ENCODE results near the gene FBLN2. TPM values are rescaled to one million over a fixed set of nuclear protein-coding genes. Genes with fewer than 3 reads are reported as not detected.

Gene FBLN2
- polyA plus RNA-seq, 4 donors = 0.45 to 30.8 (median 2.9) TPM

DNA sequence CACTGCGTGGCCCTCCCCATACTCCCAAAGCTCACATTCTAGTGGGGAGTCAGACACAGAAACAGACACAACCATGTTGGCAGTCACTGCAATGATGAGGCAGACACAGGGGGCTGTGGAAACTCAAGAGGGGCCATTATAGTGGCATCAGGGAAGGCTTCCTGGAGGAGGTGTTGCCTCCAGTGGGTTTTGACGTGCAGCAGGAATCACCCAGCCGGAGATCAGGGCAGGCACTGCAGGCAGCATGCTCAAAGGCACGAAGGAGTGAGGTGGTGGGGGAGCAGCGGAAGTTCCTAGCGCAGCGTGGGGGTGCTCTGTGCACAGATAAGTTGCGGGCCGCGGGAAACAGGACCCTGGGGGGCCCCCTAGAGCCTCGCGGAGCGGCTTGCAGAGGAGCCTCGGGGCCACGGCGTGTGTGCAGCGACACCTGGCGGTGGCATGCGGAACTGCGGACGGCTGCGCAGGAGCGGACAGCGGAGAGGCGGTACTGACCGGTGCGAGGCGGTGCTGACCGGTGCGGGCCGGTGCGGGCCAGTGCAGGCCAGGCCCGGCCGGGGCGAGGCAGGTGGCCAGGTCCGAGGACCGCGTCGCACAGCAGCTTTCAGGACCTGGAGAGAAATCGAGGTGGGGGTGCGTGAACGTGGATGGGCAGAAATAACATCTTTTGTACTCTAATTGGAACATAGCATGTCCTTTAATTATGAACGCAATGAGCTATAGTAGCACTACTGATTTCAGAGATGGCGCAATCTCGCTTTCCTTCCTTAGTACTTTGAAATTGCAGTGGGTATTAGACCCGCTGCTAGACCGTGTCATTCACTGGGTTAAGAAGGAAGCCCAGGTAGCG, 101.5 kb downstream of the FBLN2 start:
- 14 to 19% (median 16%) methylated on average over 44 to 48 of the region's 48 CpGs for WGBS, 3 donors
- Histone ChIP-seq H3K27me3 (ENCODE audit: control insufficient read depth in 3 of 3, insufficient read depth in 3 of 3, low read length in 3 of 3) (peaks cover 0 to 24% (median 16%) of the 10 kb centered on the region in 3 donors), H3K4me1 (ENCODE audit: control insufficient read depth in 3 of 3, insufficient read depth in 2 of 3, low read depth in 1 of 3, low read length in 2 of 3) (no peaks in the 10 kb centered on the region), H3K4me3 (ENCODE audit: low read depth in 1 of 3, low read length in 3 of 3) (no peak overlapping the region), H3K9me3 (ENCODE audit: control insufficient read depth in 2 of 2, insufficient read depth in 1 of 2, low read depth in 1 of 2, low read length in 1 of 2) (no peaks in the 10 kb centered on the region), H3K27ac (ENCODE audit: low read depth in 1 of 3, low read length in 2 of 3) (no peak overlapping the region), H3K36me3 (ENCODE audit: control insufficient read depth in 3 of 3, insufficient read depth in 2 of 3, low read depth in 1 of 3, low read length in 3 of 3) (no peaks in the 10 kb centered on the region)
- DNase-seq = peak; percentile 36 to 81
- no peak for FAIRE-seq

DNA sequence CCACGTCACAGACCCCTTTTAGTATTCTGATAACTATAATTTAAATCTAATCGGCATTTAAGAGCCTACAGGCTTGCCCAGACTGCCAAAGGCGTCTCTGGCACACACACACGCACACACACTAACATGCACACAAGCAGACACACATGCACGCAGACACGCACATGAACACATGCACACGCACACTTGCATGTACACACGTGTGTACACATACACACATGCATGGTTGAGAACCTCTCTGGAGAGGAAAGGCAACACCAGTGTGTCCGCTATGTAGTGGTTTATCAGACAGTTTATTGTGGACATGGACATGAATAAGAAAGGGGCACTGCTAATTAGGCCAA, 102.1 kb downstream of the FBLN2 start:
- peaks cover 0 to 27% (median 20%) of the 10 kb centered on the region in 3 donors for H3K27me3 ChIP-seq (ENCODE audit: control insufficient read depth in 3 of 3, insufficient read depth in 3 of 3, low read length in 3 of 3)
- no peaks in the 10 kb centered on the region for H3K9me3 ChIP-seq (ENCODE audit: control insufficient read depth in 2 of 2, insufficient read depth in 1 of 2, low read depth in 1 of 2, low read length in 1 of 2)
- no peak for FAIRE-seq
- DNase-seq = no peak
- 84 to 88% (median 87%) methylated on average over 9 of the region's 9 CpGs for WGBS, 3 donors
- H3K36me3 ChIP-seq (ENCODE audit: control insufficient read depth in 3 of 3, insufficient read depth in 2 of 3, low read depth in 1 of 3, low read length in 3 of 3) = no peaks in the 10 kb centered on the region
- no peak overlapping the region for H3K27ac ChIP-seq (ENCODE audit: low read depth in 1 of 3, low read length in 2 of 3)
- H3K4me3 ChIP-seq (ENCODE audit: low read depth in 1 of 3, low read length in 3 of 3) = no peak overlapping the region
- no peaks in the 10 kb centered on the region for H3K4me1 ChIP-seq (ENCODE audit: control insufficient read depth in 3 of 3, insufficient read depth in 2 of 3, low read depth in 1 of 3, low read length in 2 of 3)

DNA sequence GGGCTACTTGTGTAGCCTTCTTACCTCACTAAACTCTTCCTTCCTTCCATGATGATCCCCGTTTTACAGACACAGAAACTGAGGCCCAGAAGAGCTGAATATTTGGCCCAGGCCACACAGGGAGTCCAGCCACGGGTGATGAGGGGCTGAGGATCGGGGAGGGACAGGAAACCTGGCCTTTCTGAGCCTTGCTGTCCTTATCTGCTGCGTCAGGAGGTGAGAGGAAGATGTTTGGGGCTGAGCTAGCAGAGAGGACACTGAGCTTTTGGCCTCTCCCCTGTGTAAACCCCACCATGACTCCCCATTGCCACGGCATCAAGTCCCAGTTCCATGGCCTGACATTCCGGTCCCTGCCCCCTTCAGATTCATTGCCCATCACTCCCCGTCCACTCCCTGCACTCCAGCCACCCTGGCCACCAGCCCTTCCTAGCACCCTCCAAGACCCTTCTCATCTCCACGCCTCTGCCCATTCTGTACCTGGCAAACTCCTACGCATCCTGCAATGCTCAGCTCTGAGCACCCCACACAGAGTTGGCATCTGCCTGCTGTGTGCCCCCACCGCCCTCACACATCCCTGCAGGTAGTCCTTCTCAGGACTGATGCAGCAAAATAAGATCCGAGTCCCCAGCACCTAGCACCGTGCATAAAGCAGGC, 103.0 kb downstream of the FBLN2 start:
- Histone ChIP-seq H3K4me1 (ENCODE audit: control insufficient read depth in 3 of 3, insufficient read depth in 2 of 3, low read depth in 1 of 3, low read length in 2 of 3) (no peaks in the 10 kb centered on the region), H3K27ac (ENCODE audit: low read depth in 1 of 3, low read length in 2 of 3) (no peak overlapping the region), H3K27me3 (ENCODE audit: control insufficient read depth in 3 of 3, insufficient read depth in 3 of 3, low read length in 3 of 3) (peaks cover 0 to 34% (median 20%) of the 10 kb centered on the region in 3 donors), H3K9me3 (ENCODE audit: control insufficient read depth in 2 of 2, insufficient read depth in 1 of 2, low read depth in 1 of 2, low read length in 1 of 2) (no peaks in the 10 kb centered on the region), H3K4me3 (ENCODE audit: low read depth in 1 of 3, low read length in 3 of 3) (no peak overlapping the region), H3K36me3 (ENCODE audit: control insufficient read depth in 3 of 3, insufficient read depth in 2 of 3, low read depth in 1 of 3, low read length in 3 of 3) (no peaks in the 10 kb centered on the region)
- 76 to 83% (median 80%) methylated on average over 11 to 12 of the region's 12 CpGs for WGBS, 3 donors
- DNase-seq (no peak), FAIRE-seq (no peak)

DNA sequence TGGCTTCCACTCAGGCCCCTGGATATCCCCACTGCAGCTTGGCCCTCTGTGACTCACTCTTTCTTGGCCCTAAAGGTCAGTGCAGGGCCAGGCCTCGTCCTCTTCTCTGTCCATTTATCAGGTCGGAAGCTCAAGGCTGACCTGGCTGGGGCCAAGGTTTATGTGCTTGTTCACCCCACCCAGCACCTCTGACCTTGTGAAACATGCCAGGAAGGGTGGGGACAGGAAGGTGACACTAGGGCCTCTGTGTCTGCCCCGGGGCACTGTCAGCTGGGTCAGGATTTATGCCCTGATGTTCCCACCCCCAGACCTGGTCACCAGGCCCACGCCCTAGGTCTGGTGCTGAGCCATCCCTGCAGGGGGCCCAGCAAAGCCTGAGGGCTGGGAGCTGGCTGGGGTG, 103.8 kb downstream of the FBLN2 start:
- Histone ChIP-seq H3K36me3 (ENCODE audit: control insufficient read depth in 3 of 3, insufficient read depth in 2 of 3, low read depth in 1 of 3, low read length in 3 of 3) (no peaks in the 10 kb centered on the region), H3K4me1 (ENCODE audit: control insufficient read depth in 3 of 3, insufficient read depth in 2 of 3, low read depth in 1 of 3, low read length in 2 of 3) (no peaks in the 10 kb centered on the region), H3K27me3 (ENCODE audit: control insufficient read depth in 3 of 3, insufficient read depth in 3 of 3, low read length in 3 of 3) (peaks cover 0 to 33% (median 13%) of the 10 kb centered on the region in 3 donors), H3K4me3 (ENCODE audit: low read depth in 1 of 3, low read length in 3 of 3) (no peak overlapping the region), H3K9me3 (ENCODE audit: control insufficient read depth in 2 of 2, insufficient read depth in 1 of 2, low read depth in 1 of 2, low read length in 1 of 2) (no peaks in the 10 kb centered on the region), H3K27ac (ENCODE audit: low read depth in 1 of 3, low read length in 2 of 3) (no peak overlapping the region)
- no peak for DNase-seq
- 38 to 64% (median 57%) methylated on average over 4 of the region's 4 CpGs for WGBS, 3 donors
- FAIRE-seq = no peak

DNA sequence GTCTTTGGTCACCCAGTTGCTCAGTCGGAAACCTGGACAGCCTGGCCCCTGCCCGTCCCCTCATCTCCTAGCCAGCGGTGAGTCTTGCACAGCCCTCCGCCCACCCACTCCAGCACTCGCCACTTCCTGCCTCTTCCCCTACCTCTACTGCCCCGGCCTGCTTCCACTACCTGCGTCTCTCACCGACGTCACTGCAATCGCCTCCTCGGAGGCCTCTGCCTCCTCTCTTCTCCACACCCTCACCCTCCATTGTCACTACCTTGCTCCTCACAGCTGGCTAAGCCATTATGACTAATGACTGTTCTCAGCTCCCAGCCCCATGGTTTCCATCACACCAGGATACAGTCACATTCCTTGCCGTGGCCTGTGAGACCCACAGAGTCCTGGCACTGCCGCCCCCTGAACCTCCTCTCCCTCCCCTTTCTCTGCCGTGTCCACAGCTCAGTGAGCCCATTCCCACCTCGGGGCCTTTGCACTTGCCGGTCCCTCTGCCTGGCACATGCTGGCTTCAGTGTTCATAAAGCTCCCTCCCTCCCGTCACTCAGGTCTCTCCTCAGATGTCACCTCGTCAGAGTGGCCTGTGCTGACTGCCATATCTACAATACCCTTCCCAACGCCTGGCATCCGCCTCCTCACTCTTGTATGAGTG, 104.8 kb downstream of the FBLN2 start:
- WGBS, 3 donors = 74 to 79% (median 76%) methylated on average over 17 to 20 of the region's 20 CpGs
- H3K36me3 ChIP-seq (ENCODE audit: control insufficient read depth in 3 of 3, insufficient read depth in 2 of 3, low read depth in 1 of 3, low read length in 3 of 3) = no peaks in the 10 kb centered on the region
- peaks cover 0 to 35% (median 12%) of the 10 kb centered on the region in 3 donors for H3K27me3 ChIP-seq (ENCODE audit: control insufficient read depth in 3 of 3, insufficient read depth in 3 of 3, low read length in 3 of 3)
- no peak for FAIRE-seq
- no peak overlapping the region for H3K27ac ChIP-seq (ENCODE audit: low read depth in 1 of 3, low read length in 2 of 3)
- H3K9me3 ChIP-seq (ENCODE audit: control insufficient read depth in 2 of 2, insufficient read depth in 1 of 2, low read depth in 1 of 2, low read length in 1 of 2) = no peaks in the 10 kb centered on the region
- no peak for DNase-seq
- no peak overlapping the region for H3K4me3 ChIP-seq (ENCODE audit: low read depth in 1 of 3, low read length in 3 of 3)
- no peaks in the 10 kb centered on the region for H3K4me1 ChIP-seq (ENCODE audit: control insufficient read depth in 3 of 3, insufficient read depth in 2 of 3, low read depth in 1 of 3, low read length in 2 of 3)

DNA sequence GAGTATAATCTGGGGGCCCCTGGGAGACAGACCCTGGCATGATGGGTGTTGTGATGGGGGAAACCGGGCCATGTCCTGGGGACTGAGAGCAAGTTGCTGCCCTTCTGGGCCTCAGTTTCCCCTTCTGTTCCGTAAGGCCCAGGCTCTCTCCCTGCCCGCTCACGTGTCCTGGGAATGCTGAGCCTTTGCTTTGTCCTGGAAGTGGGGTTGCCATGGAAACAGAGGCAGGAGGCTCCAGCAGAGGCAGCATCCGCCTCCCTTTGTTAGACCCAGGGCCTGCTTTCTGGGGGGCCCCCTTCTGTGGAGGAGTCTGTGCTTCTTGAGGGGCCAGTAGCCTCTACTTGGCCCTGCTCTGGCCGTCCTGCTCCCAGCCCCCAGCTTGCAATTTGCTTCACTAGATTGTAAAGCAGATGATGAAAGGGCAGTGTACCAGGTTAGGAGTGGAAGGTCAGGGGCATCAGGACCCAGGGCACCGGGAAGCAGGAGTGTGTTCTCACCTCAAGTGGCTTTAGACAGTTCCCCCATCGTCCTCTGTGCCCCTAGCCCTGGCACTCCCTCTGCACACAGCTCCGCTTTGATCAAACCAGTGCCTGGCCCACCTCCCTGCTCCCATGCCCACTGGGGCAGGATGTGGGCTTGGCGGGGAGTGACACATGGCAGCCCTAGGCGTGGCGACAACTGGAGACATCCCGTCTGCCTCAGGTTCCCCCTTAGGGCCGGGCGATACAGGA, 105.6 kb downstream of the FBLN2 start:
- H3K27me3 ChIP-seq (ENCODE audit: control insufficient read depth in 3 of 3, insufficient read depth in 3 of 3, low read length in 3 of 3) = peaks cover 0 to 35% (median 12%) of the 10 kb centered on the region in 3 donors
- FAIRE-seq = no peak

DNA sequence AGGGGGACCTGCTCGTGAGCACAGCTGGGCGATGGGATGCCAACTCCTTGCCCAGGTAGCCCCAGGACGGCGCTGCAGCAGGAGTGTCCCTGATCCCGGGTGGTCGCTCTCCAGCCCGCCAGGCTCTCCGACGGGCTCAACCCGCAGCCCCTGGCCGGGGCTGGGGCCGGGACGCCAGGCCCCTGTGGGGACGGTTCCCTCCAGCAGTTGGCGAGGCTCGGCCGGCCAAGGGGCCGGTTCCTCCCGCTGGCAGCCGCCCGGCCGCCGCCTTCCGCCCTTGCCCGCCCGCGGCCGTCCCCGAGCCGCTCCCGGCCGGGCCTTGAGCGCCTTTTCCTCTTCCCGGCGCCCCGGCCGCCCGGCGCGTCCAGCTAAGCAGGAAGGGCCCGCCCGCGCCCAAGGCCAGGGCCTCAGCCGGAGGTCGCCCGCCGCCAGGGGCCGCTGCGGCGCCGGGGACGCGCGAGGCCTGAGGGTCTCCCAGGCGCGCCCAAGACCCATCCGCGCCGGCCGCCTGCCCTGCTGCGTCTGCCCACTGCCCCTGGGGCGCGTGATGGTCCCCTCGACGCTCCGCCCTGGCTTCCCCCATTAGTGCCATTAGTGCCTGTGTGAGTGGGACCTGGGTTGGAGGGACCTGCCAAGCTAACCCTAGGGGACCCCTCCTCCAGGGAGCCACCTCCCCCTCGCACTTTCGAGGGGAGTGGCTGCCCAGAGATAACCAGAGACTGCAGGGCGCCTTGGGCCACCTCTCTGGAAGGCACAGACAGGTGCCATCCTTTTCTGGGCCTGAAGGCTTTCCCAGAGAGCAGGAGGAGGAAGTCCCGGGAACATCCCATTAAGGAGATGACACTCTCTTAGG, 106.4 kb downstream of the FBLN2 start:
- Histone ChIP-seq H3K27me3 (ENCODE audit: control insufficient read depth in 3 of 3, insufficient read depth in 3 of 3, low read length in 3 of 3) (peaks cover 0 to 32% (median 12%) of the 10 kb centered on the region in 3 donors), H3K36me3 (ENCODE audit: control insufficient read depth in 3 of 3, insufficient read depth in 2 of 3, low read depth in 1 of 3, low read length in 3 of 3) (no peaks in the 10 kb centered on the region), H3K9me3 (ENCODE audit: control insufficient read depth in 2 of 2, insufficient read depth in 1 of 2, low read depth in 1 of 2, low read length in 1 of 2) (no peaks in the 10 kb centered on the region), H3K4me3 (ENCODE audit: low read depth in 1 of 3, low read length in 3 of 3) (no peak overlapping the region), H3K4me1 (ENCODE audit: control insufficient read depth in 3 of 3, insufficient read depth in 2 of 3, low read depth in 1 of 3, low read length in 2 of 3) (no peaks in the 10 kb centered on the region), H3K27ac (ENCODE audit: low read depth in 1 of 3, low read length in 2 of 3) (no peak overlapping the region)
- FAIRE-seq = no peak
- WGBS, 3 donors = 7 to 10% (median 10%) methylated on average over 36 to 70 of the region's 70 CpGs
- peak in 1 of 2 donors; percentile 52 for DNase-seq

More for the DNA sequence above, 105.6 kb downstream of the FBLN2 start:
- Histone ChIP-seq H3K36me3 (ENCODE audit: control insufficient read depth in 3 of 3, insufficient read depth in 2 of 3, low read depth in 1 of 3, low read length in 3 of 3) (no peaks in the 10 kb centered on the region), H3K4me3 (ENCODE audit: low read depth in 1 of 3, low read length in 3 of 3) (no peak overlapping the region), H3K27ac (ENCODE audit: low read depth in 1 of 3, low read length in 2 of 3) (no peak overlapping the region), H3K4me1 (ENCODE audit: control insufficient read depth in 3 of 3, insufficient read depth in 2 of 3, low read depth in 1 of 3, low read length in 2 of 3) (no peaks in the 10 kb centered on the region), H3K9me3 (ENCODE audit: control insufficient read depth in 2 of 2, insufficient read depth in 1 of 2, low read depth in 1 of 2, low read length in 1 of 2) (no peaks in the 10 kb centered on the region)
- WGBS, 3 donors = 49 to 61% (median 57%) methylated on average over 15 of the region's 15 CpGs
- no peak for DNase-seq

All from small intestine (tissue), 7 donors.